GM20000 (cell line): ENCODE results near the gene RNF207.

Experiments used
- DNase-seq: peaks from one replicate; pipeline ENCODE4 v3.0.0; 2012; ENCODE audit warnings: low spot score
- CTCF ChIP-seq: IDR thresholded peaks from 2 replicates; pipeline ENCODE4 v1.5.1; 2012; ENCODE audit warnings: mild to moderate bottlenecking, control low read depth; ENCODE audit errors: extremely low read depth, missing control alignments

The RNF207 gene

DNA sequence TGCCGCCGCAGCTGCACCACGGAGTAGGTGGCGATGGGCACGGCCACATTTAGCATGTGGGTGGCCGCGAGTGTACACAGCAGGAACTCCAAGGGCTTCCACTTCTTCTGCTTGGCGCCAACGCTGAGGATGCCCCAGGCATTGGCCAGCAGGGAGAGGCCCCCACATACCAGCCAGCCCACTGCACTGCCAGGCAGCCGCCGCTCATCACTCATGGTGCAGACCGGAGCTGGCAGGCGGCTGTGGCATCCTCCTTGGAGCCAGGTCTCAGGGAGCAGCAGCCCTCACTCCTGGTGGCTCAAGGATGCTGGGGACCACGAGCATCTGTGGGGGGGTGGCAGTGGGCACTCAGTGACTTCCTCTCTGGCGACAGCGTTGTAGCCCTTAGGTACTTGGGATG lies 48.8 kb downstream of the RNF207 start:
- no peak for TF ChIP-seq CTCF
- DNase-seq = no peak

GRCh38 chr1:6256645-6257044 lies 50.7 kb downstream of the RNF207 start:
- TF ChIP-seq CTCF = no peak
- no peak for DNase-seq

- DNase-seq = no peak
- no peak for TF ChIP-seq CTCF
Measured at GRCh38 chr1:6257541-6258069, 51.7 kb downstream of the RNF207 start.

GRCh38 chr1:6258675-6259074 lies 52.8 kb downstream of the RNF207 start:
- no peak for TF ChIP-seq CTCF

GRCh38 chr1:6259491-6260362 lies 53.8 kb downstream of the RNF207 start:
- DNase-seq = peak; percentile 93
- no peak for TF ChIP-seq CTCF

More at GRCh38 chr1:6258675-6259074, 52.8 kb downstream of the RNF207 start:
- no peak for DNase-seq

DNA sequence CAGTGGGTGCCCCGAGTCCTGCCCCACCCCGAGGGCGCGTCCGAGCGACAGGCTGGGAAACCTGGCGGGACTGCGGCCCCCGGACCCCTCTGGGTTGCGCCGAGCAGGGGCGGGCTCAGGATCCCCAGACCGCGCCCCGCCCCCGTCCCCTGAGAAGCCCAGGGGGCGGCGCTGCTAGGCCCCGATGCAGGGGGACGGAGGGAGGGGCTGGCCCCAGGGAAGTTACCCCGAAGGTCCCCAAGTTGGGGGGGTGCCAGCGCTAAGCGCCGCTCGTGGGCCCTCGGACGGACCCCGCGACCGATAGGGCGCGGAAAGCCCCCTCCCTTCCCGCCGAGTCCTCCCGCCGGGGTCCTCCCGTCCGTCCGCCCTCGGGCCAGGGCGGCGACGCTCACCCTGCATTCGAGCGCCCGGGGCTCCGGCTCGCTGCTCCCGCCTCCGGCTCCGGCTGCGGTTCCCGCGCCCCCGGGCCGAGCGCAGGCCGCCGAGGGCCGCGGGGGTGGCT lies 54.6 kb downstream of the RNF207 start:
- TF ChIP-seq CTCF = no peak
- peak; percentile 77 for DNase-seq

DNA sequence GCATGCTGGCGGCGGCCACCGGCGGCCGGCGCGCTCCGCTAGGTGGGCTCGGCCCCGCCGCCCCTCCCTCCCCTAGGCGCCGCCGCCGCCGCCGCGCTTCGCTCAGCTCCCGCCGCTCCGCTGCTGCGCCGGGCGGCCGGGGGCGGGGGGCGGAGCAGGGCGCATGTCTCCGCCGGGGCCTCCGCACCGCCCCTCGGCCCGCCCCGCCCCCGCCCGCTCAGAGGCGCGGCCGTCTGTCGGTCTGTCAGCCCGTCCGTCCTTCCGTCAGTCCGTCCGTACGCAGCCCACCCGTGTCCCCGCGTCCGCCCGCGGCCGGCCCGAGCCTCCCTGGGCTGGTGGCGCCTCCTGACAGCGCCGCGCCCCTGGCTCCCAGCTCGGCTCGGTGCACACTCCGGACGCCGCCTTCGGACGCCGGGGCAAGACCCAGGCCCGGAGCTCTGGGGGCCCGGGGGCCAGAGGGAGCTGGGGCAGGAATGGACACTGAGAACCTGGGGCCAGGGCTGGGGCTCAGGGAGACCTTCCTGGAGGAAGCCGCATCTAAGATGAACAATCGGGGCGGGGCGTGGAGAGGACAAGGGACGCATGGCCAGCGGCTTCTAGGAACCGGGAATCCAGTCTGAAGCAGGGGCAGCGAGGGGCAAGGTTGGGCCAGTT lies 55.2 kb downstream of the RNF207 start, which contains the start of gene GPR153:
Gene GPR153, minus strand, starts transcription at position 138 of the 654 bp plus-strand sequence. CDS start 6,193 bp downstream, outside the sequence.
- TF ChIP-seq CTCF = no peak
- peak; percentile 90 for DNase-seq
